Mesenchymal stem cell (in vitro differentiated cells and primary cell): Measurements from ENCODE around the gene ANKRD26.
"Not testable (repeated sequence)": the region's sequence is repeated elsewhere in the genome, so short reads cannot be mapped to it uniquely, and the experiment has no call there.

Experiments used
- DNase-seq: peaks from one replicate; pipeline ENCODE4 v3.0.0-alpha.2; 2013
- H2AFZ ChIP-seq: one replicate; pipeline ENCODE4 v1.6.1; 2013; ENCODE audit warnings: low read depth, mild to moderate bottlenecking, control low read depth, inconsistent platforms, low read length, moderate library complexity
- H2AK5ac ChIP-seq: 2 replicates; pipeline ENCODE4 v1.6.1; 2013; ENCODE audit warnings: low read length, moderate library complexity, mild to moderate bottlenecking, inconsistent platforms; ENCODE audit not compliant: severe bottlenecking
- H2BK120ac ChIP-seq: one replicate; pipeline ENCODE4 v1.6.1; 2013; ENCODE audit warnings: low read depth, mild to moderate bottlenecking, inconsistent platforms, low read length, moderate library complexity
- H2BK12ac ChIP-seq, 2 experiments: one replicate each; pipeline ENCODE4 v1.6.1; 2013; ENCODE audit warnings: inconsistent platforms in 2 of 2, low read length in 2 of 2, mild to moderate bottlenecking in 2 of 2, moderate library complexity in 2 of 2, control low read depth in 1 of 2
- H2BK15ac ChIP-seq: one replicate; pipeline ENCODE4 v1.6.1; 2013; ENCODE audit warnings: mild to moderate bottlenecking, low read depth, inconsistent platforms; ENCODE audit not compliant: poor library complexity, severe bottlenecking
- H2BK5ac ChIP-seq: 2 replicates; pipeline ENCODE4 v1.6.1; 2013; ENCODE audit warnings: low read depth, mild to moderate bottlenecking, low read length, control low read depth, inconsistent platforms; ENCODE audit not compliant: poor library complexity, severe bottlenecking
- H3K14ac ChIP-seq, 2 experiments: one replicate each; pipeline ENCODE4 v1.6.1; 2013; ENCODE audit warnings: inconsistent platforms in 2 of 2, low read length in 2 of 2, control low read depth in 1 of 2, mild to moderate bottlenecking in 1 of 2, moderate library complexity in 1 of 2
- H3K18ac ChIP-seq, 2 experiments: one replicate each; pipeline ENCODE4 v1.6.1; 2013; ENCODE audit warnings: inconsistent platforms in 2 of 2, low read length in 2 of 2, control low read depth in 1 of 2, low read depth in 1 of 2, mild to moderate bottlenecking in 1 of 2
- H3K23ac ChIP-seq, 2 experiments: one replicate each; pipeline ENCODE4 v1.6.1; 2013; ENCODE audit warnings: inconsistent platforms in 2 of 2, low read length in 2 of 2, mild to moderate bottlenecking in 2 of 2, moderate library complexity in 2 of 2, control low read depth in 1 of 2
- H3K27ac ChIP-seq: 2 replicates; pipeline ENCODE4 v1.5.1; 2013; ENCODE audit warnings: mild to moderate bottlenecking, moderate library complexity, low read length, control low read depth, inconsistent platforms; ENCODE audit not compliant: poor library complexity, severe bottlenecking
- H3K27me3 ChIP-seq, 2 experiments: 2 replicates each; pipeline versions ENCODE4 v1.6.1 to v1.7.0; 2013; ENCODE audit warnings: low read length in 2 of 2, mild to moderate bottlenecking in 2 of 2, moderate library complexity in 2 of 2, control low read depth in 1 of 2, inconsistent platforms in 1 of 2; ENCODE audit not compliant: control insufficient read depth in 1 of 2, insufficient read depth in 1 of 2
- H3K36me3 ChIP-seq, 2 experiments: 2 replicates each; pipeline versions ENCODE4 v1.6.1 to v1.7.0; 2013; ENCODE audit warnings: low read length in 2 of 2, control low read depth in 1 of 2, inconsistent platforms in 1 of 2, low read depth in 1 of 2, mild to moderate bottlenecking in 1 of 2; ENCODE audit not compliant: insufficient read depth in 2 of 2, control insufficient read depth in 1 of 2
- H3K4ac ChIP-seq, 2 experiments: one replicate each; pipeline ENCODE4 v1.6.1; 2013; ENCODE audit warnings: inconsistent platforms in 2 of 2, low read length in 2 of 2, mild to moderate bottlenecking in 2 of 2, moderate library complexity in 2 of 2, control low read depth in 1 of 2, low read depth in 1 of 2
- H3K4me1 ChIP-seq: 2 replicates; pipeline ENCODE4 v1.6.1; 2013; ENCODE audit warnings: low read depth, low read length, control low read depth; ENCODE audit not compliant: control insufficient read depth, insufficient read depth
- H3K4me2 ChIP-seq: 2 replicates; pipeline ENCODE4 v1.6.1; 2013; ENCODE audit warnings: low read length, mild to moderate bottlenecking, inconsistent platforms; ENCODE audit not compliant: poor library complexity, severe bottlenecking
- H3K4me3 ChIP-seq, 2 experiments: 2 replicates each; pipeline versions ENCODE4 v1.5.1 to v1.7.0; 2013; ENCODE audit warnings: low read length in 2 of 2, mild to moderate bottlenecking in 2 of 2, control low read depth in 1 of 2, low read depth in 1 of 2; ENCODE audit not compliant: insufficient read depth in 1 of 2
- H3K79me1 ChIP-seq: replicated peaks from 2 replicates; pipeline ENCODE4 v1.6.1; 2013; ENCODE audit warnings: mild to moderate bottlenecking, control low read depth, low read length, inconsistent platforms; ENCODE audit not compliant: poor library complexity, severe bottlenecking
- H3K9ac ChIP-seq: 2 replicates; pipeline ENCODE4 v1.7.0; 2013; ENCODE audit warnings: mild to moderate bottlenecking, low read length, moderate library complexity
- H3K9me3 ChIP-seq: 2 replicates; pipeline ENCODE4 v1.7.0; 2013; ENCODE audit warnings: mild to moderate bottlenecking, low read length; ENCODE audit not compliant: control insufficient read depth
- H4K8ac ChIP-seq: one replicate; pipeline ENCODE4 v1.6.1; 2013; ENCODE audit warnings: inconsistent platforms, mild to moderate bottlenecking, low read length, moderate library complexity
- H4K91ac ChIP-seq: one replicate; pipeline ENCODE4 v1.6.1; 2013; ENCODE audit warnings: mild to moderate bottlenecking, low read length, inconsistent platforms
- WGBS: methylation state at CpG from one replicate; pipeline ENCODE4 v1.1.7; 2013; ENCODE audit warnings: mixed read lengths; 5-methylcytosine and 5-hydroxymethylcytosine counted together

ANKRD26 gene

DNA sequence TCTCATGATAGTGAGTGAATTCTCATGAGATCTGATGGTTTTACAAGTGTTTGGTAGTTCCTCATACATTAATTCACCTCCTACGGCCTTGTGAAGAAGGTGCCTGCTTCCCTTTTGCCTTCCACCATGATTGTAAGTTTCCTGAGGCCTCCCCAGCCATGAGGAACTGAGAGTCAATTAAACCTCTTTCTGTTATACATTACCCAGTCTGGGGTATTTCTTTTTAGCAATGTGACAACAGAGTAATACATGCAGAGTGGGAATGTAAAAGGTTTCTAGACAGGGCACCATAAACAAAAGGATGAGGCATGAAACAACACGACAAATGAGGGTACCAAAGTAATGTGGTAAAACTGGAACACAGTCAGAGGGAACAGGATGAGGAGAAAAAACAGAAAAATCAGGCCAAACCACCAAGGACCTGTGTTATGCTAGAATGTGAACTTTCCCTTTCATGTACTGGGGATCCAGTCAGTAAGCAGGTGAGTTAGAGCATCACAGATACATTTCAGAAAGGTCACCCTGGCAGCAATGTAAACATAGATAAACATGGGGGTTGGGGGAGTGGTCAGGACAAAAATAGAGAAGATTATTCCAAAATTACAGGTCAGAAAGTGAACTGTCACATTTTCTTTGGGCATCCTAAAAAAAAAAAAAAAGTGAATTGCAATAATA is 31.9 kb downstream of the ANKRD26 start:
- Histone ChIP-seq H3K27me3 (no peaks in the 10 kb centered on the region), H3K18ac (no peak overlapping the region), H2BK15ac (no peak overlapping the region), H3K14ac (no peak overlapping the region), H2BK120ac (no peak overlapping the region), H2BK5ac (no peak overlapping the region), H3K79me1 (peaks cover 35% of the 10 kb centered on the region), H3K23ac (no peak overlapping the region), H3K27ac (no peak overlapping the region), H2BK12ac (no peak overlapping the region), H3K4ac (no peak overlapping the region), H2AFZ (no peak overlapping the region), H3K4me2 (no peak overlapping the region), H3K36me3 (peaks cover 23 to 49% of the 10 kb centered on the region in 2 experiments), H3K9me3 (no peaks in the 10 kb centered on the region), H3K4me1 (no peaks in the 10 kb centered on the region), H3K4me3 (no peak overlapping the region), H2AK5ac (no peak overlapping the region), H4K8ac (no peak overlapping the region), H3K9ac (no peak overlapping the region), H4K91ac (no peak overlapping the region)
- no peak for DNase-seq
- 100% methylated on average over 2 of the region's 2 CpGs for WGBS

DNA sequence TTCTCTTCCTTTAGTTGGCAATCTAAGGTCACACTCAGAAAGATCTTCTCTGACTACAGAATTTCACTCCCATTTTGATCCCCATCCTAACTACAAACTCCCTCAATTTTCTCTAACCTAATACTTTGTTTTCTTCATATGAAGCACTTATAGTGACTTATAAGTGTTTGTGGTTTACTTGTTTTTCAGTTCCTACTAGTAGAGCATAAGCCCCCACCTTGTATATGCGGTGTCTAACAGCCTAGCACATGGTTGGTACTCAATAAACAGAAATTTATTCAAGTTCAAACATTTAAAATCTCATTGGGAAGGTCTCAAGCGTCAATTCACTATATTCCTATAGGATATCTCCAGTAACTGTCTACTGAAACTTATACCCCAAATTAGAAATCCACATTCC is 35.2 kb downstream of the ANKRD26 start:
- Histone ChIP-seq H3K4me3 (no peak overlapping the region), H3K27ac (no peak overlapping the region), H3K14ac (no peak overlapping the region), H3K9ac (no peak overlapping the region), H2BK15ac (no peak overlapping the region), H2AFZ (no peak overlapping the region), H3K9me3 (no peaks in the 10 kb centered on the region), H2AK5ac (no peak overlapping the region), H4K8ac (no peak overlapping the region), H3K4me2 (no peak overlapping the region), H2BK12ac (no peak overlapping the region), H4K91ac (no peak overlapping the region), H3K18ac (no peak overlapping the region), H2BK5ac (no peak overlapping the region), H3K23ac (no peak overlapping the region), H2BK120ac (no peak overlapping the region), H3K27me3 (no peaks in the 10 kb centered on the region), H3K4me1 (no peaks in the 10 kb centered on the region), H3K79me1 (peaks cover 13% of the 10 kb centered on the region), H3K4ac (no peak overlapping the region), H3K36me3 (peaks cover 7 to 57% of the 10 kb centered on the region in 2 experiments)
- no peak for DNase-seq
- WGBS: 92% methylated on average over 2 of the region's 2 CpGs

DNA sequence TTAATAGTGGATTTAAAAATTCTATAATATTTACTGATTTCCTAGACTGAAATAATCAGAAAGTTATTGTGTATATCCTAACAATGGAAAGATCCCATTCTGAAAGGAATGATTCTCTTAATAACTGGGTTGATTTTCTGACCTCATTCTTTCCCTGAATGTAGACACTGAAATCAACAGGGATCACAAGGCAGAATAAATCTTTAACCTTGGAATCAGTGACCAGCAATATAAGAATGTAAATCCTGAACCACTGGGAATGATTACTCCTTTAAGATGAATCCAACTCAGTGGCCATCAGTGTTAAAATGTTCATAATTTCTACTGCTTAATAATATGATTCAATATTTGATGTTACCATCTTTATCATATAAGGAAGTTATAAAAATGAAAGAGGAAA is 47.6 kb downstream of the ANKRD26 start:
- Histone ChIP-seq H2BK120ac (no peak overlapping the region), H3K36me3 (peaks cover 0 to 50% of the 10 kb centered on the region in 2 experiments), H2BK5ac (no peak overlapping the region), H3K27ac (no peak overlapping the region), H4K8ac (no peak overlapping the region), H3K27me3 (no peaks in the 10 kb centered on the region), H3K4me3 (no peak overlapping the region), H3K79me1 (no peaks in the 10 kb centered on the region), H3K9ac (no peak overlapping the region), H2AK5ac (no peak overlapping the region), H3K14ac (no peak overlapping the region), H3K4me2 (no peak overlapping the region), H3K4ac (no peak overlapping the region), H3K4me1 (no peaks in the 10 kb centered on the region), H3K23ac (no peak overlapping the region), H2AFZ (no peak overlapping the region), H3K18ac (no peak overlapping the region), H3K9me3 (no peaks in the 10 kb centered on the region), H2BK12ac (no peak overlapping the region), H2BK15ac (no peak overlapping the region), H4K91ac (no peak overlapping the region)
- no peak for DNase-seq

DNA sequence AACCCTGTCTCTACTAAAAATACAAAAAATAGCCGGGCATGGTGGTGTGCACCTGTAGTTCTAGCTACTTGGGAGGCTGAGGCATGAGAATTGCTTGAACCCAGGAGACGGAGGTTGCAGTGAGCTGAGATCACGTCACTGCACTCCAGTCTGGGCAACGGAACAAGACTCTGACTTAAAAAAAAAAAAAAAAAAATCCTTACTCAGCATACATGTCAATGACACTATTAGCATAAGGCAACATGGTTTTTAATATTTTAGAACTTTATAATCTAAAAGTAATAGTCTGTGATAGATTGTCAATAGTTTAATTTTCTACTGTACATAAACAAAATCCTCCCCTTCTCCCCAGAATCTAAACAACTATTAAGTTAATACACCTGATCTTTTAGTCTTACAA is 55.0 kb downstream of the ANKRD26 start:
- H3K36me3 ChIP-seq: peaks cover 4 to 62% of the 10 kb centered on the region in 2 experiments
- H3K14ac ChIP-seq, H3K4me1 ChIP-seq, H2AFZ ChIP-seq, H2BK5ac ChIP-seq, H3K4me2 ChIP-seq, H3K79me1 ChIP-seq, H3K23ac ChIP-seq, H2BK15ac ChIP-seq, H3K9me3 ChIP-seq, H3K27me3 ChIP-seq, H4K91ac ChIP-seq, DNase-seq, H4K8ac ChIP-seq, H3K18ac ChIP-seq, H2AK5ac ChIP-seq, H3K9ac ChIP-seq, H3K4ac ChIP-seq, H2BK120ac ChIP-seq, H3K27ac ChIP-seq, H2BK12ac ChIP-seq, H3K4me3 ChIP-seq: not testable (repeated sequence)
- WGBS: 100% methylated on average over 2 of the region's 4 CpGs
